GM12878 (cell line): Measurements from ENCODE around the gene TRIM13. TPM values are rescaled to one million over a fixed set of nuclear protein-coding genes. Genes with fewer than 3 reads are reported as not detected.

ENCODE experiments used
- ATAC-seq: fragments of 200-7000 bp; cut with Tn5 transposase; 3 replicates; pipeline ENCODE4 v1.9.1; 2020; ENCODE audit warnings: mild to moderate bottlenecking, moderate library complexity
- BruUV-seq: library from RNA; stranded (reverse); fragments of 400-500 nt; replicated peaks from 2 replicates; lab custom pipeline; 2021; lab: Mats Ljungman, UMichigan
- CTCF ChIA-PET: fragments of 300-600 bp; sonication (Branson Sonifier 250); formaldehyde crosslinking; extraction: SDS; loops from one replicate; lab custom pipeline; 2021; ENCODE audit warnings: inconsistent platforms; lab: Yijun Ruan, JAX
- POLR2A ChIA-PET: fragments of 350-600 bp; formaldehyde crosslinking; extraction: SDS; loops from one replicate; lab custom pipeline; 2021; ENCODE audit warnings: inconsistent platforms; lab: Charles Lee
- RAD21 ChIA-PET: fragments of 300-600 bp; sonication (Branson Sonifier 250); formaldehyde crosslinking; loops from one replicate; lab custom pipeline; 2023; ENCODE audit warnings: antibody characterized with exemption; ENCODE audit not compliant: unreplicated experiment; lab: Charles Lee
- SMC1A ChIA-PET: fragments of 300-600 bp; sonication (Branson Sonifier 250); formaldehyde crosslinking; loops from one replicate; lab custom pipeline; 2023; ENCODE audit not compliant: unreplicated experiment, uncharacterized antibody; lab: Charles Lee
- DNase-seq: peaks from one replicate; pipeline ENCODE4 v3.0.0-alpha.2; 2011; ENCODE audit warnings: low read depth, low spot score
- FAIRE-seq: peaks from 3 replicates; lab custom pipeline; 2011; peaks lifted over from hg19 to GRCh38; lab: Jason Lieb, UNC
- H2AFZ ChIP-seq: 2 replicates; pipeline ENCODE4 v1.6.0; 2011; ENCODE audit warnings: low read depth, low read length, control low read depth; ENCODE audit not compliant: control insufficient read depth
- H3K27ac ChIP-seq: 2 replicates; pipeline ENCODE4 v1.5.1; 2011; ENCODE audit warnings: control low read depth; ENCODE audit not compliant: control insufficient read depth, insufficient read depth
- H3K27me3 ChIP-seq, 2 experiments: replicated peaks in 1 of 2; 2 replicates each; pipeline versions ENCODE4 v1.6.0 to v1.6.1; 2011; ENCODE audit warnings: low read length in 1 of 2; ENCODE audit not compliant: control insufficient read depth in 2 of 2, insufficient read depth in 2 of 2
- H3K36me3 ChIP-seq, 2 experiments: 2 replicates each; pipeline ENCODE4 v1.5.1; 2011; ENCODE audit warnings: low read length in 1 of 2; ENCODE audit not compliant: control insufficient read depth in 2 of 2, insufficient read depth in 2 of 2
- H3K4me1 ChIP-seq: 2 replicates; pipeline ENCODE4 v1.6.1; 2011; ENCODE audit warnings: mild to moderate bottlenecking, low read length, moderate library complexity, mixed read lengths; ENCODE audit not compliant: control insufficient read depth, insufficient read depth
- H3K4me2 ChIP-seq: 2 replicates; pipeline ENCODE4 v1.6.0; 2011; ENCODE audit warnings: control low read depth; ENCODE audit not compliant: control insufficient read depth, insufficient read depth
- H3K4me3 ChIP-seq: fragments of 200-600 bp; sonication (generic); 2 replicates; pipeline ENCODE4 v1.5.1; 2016
- H3K79me2 ChIP-seq: 2 replicates; pipeline ENCODE4 v1.6.0; 2011; ENCODE audit warnings: low read length; ENCODE audit not compliant: control insufficient read depth, insufficient read depth
- H3K9ac ChIP-seq: 2 replicates; pipeline ENCODE4 v1.8.0; 2011; ENCODE audit warnings: low read length, control low read depth, mixed read lengths; ENCODE audit not compliant: control insufficient read depth, insufficient read depth
- H3K9me3 ChIP-seq: replicated peaks from 3 replicates; pipeline ENCODE4 v1.5.1; 2011; ENCODE audit warnings: mild to moderate bottlenecking, low read length; ENCODE audit not compliant: control insufficient read depth, insufficient read depth
- H4K20me1 ChIP-seq: 2 replicates; pipeline ENCODE4 v1.6.0; 2011; ENCODE audit not compliant: control insufficient read depth, insufficient read depth
- BRCA1 ChIP-seq: IDR thresholded peaks from 2 replicates; pipeline ENCODE4 v1.6.1; 2011; ENCODE audit warnings: low read depth, low read length, improper control_type of control experiment
- CREM ChIP-seq: IDR thresholded peaks from 2 replicates; pipeline ENCODE4 v1.6.1; 2014; ENCODE audit warnings: antibody characterized with exemption, low read depth
- EP300 ChIP-seq, 2 experiments: fragments of 150-350 bp in 1 of 2; IDR thresholded peaks; 2 replicates each; pipeline ENCODE4 v1.6.1; 2011 to 2012; ENCODE audit warnings: low read depth in 2 of 2, low read length in 2 of 2, borderline replicate concordance in 1 of 2, improper control_type of control experiment in 1 of 2, inconsistent platforms in 1 of 2; ENCODE audit not compliant: control insufficient read depth in 1 of 2
- IKZF1 ChIP-seq: fragments of 450-650 bp; conservative IDR thresholded peaks from 2 replicates; pipeline ENCODE4 v1.6.1; 2017; ENCODE audit warnings: antibody characterized with exemption, mild to moderate bottlenecking
- JUNB ChIP-seq: IDR thresholded peaks from 2 replicates; pipeline ENCODE4 v1.6.1; 2016; ENCODE audit warnings: antibody characterized with exemption, mild to moderate bottlenecking
- MAX ChIP-seq: IDR thresholded peaks from 2 replicates; pipeline ENCODE4 v1.6.1; 2012; ENCODE audit warnings: low read depth, low read length, improper control_type of control experiment
- MEF2A ChIP-seq: IDR thresholded peaks from 2 replicates; pipeline ENCODE4 v1.6.1; 2011; ENCODE audit warnings: low read depth, mild to moderate bottlenecking, low read length, moderate library complexity; ENCODE audit not compliant: insufficient read depth
- MXI1 ChIP-seq: fragments of 150-350 bp; IDR thresholded peaks from 2 replicates; pipeline ENCODE4 v1.6.1; 2011; ENCODE audit warnings: low read depth, mild to moderate bottlenecking, inconsistent platforms, low read length, improper control_type of control experiment
- MYC ChIP-seq: IDR thresholded peaks from 2 replicates; pipeline ENCODE4 v1.6.1; 2011; ENCODE audit warnings: mild to moderate bottlenecking, low read length, moderate library complexity, inconsistent platforms; ENCODE audit not compliant: insufficient read depth, insufficient replicate concordance, insufficient read length, severe bottlenecking
- NFYB ChIP-seq: IDR thresholded peaks from 2 replicates; pipeline ENCODE4 v1.6.1; 2011; ENCODE audit warnings: low read depth, mild to moderate bottlenecking, low read length, improper control_type of control experiment, moderate library complexity; ENCODE audit not compliant: insufficient read depth
- NKRF ChIP-seq: fragments of 450-650 bp; conservative IDR thresholded peaks from 2 replicates; pipeline ENCODE4 v1.6.1; 2017; ENCODE audit warnings: mild to moderate bottlenecking, moderate library complexity
- RAD51 ChIP-seq: fragments of 450-650 bp; IDR thresholded peaks from 2 replicates; pipeline ENCODE4 v1.6.1; 2016; ENCODE audit warnings: moderate library complexity, mild to moderate bottlenecking, inconsistent platforms
- SKIL ChIP-seq: fragments of 450-650 bp; IDR thresholded peaks from 2 replicates; pipeline ENCODE4 v1.6.1; 2017; ENCODE audit warnings: mild to moderate bottlenecking, low read depth, inconsistent platforms; ENCODE audit not compliant: poor library complexity, severe bottlenecking
- STAT3 ChIP-seq: IDR thresholded peaks from 2 replicates; pipeline ENCODE4 v1.6.1; 2011; ENCODE audit warnings: low read depth, low read length, improper control_type of control experiment
- ZNF24 ChIP-seq: fragments of 450-650 bp; IDR thresholded peaks from 2 replicates; pipeline ENCODE4 v1.6.1; 2017; ENCODE audit warnings: antibody characterized with exemption, mild to moderate bottlenecking
- ZZZ3 ChIP-seq: IDR thresholded peaks from 2 replicates; pipeline ENCODE4 v1.6.1; 2011; ENCODE audit warnings: low read depth; ENCODE audit not compliant: control insufficient read depth, insufficient read length
- WGBS: methylation state at CpG from one replicate; pipeline ENCODE4 v1.1.6; 2016; ENCODE audit warnings: low lambda C conversion rate; ENCODE audit not compliant: insufficient replicate concordance, insufficient coverage; ENCODE audit errors: missing lambda C conversion rate; 5-methylcytosine and 5-hydroxymethylcytosine counted together
- in situ Hi-C: fragments of 300-500 bp; cut with MboI; formaldehyde crosslinking; loops from 9 replicates; pipeline ENCODE4 v1.14.3; 2018; ENCODE audit warnings: mixed read lengths
- intact Hi-C: fragments of 100-400 bp; cut with micrococcal nuclease; formaldehyde crosslinking; loops from one replicate; pipeline ENCODE4 v1.14.2; 2022; ENCODE audit not compliant: unreplicated experiment
- polyA plus RNA-seq, 11 experiments: library from polyadenylated mRNA; depleted of rRNA in 4 of 11; unstranded in 6 of 11; stranded (reverse) in 5 of 11; fragments of >200 nt; fragmentation: Nextera tagmentation in 4 of 11; fragmentation: Illumina TruSeq in 1 of 11; extraction: Ambion mirVana in 4 of 11; extraction: Trizol in 1 of 11; gene quantifications; 1 replicate in 1 of 11; 2 replicates in 10 of 11; pipeline versions ENCODE4 v1.2.1 to v1.2.3, GENCODE V29; 2011 to 2016; ENCODE audit warnings: inconsistent platforms in 2 of 11, missing spikeins in 2 of 11, low read depth in 1 of 11
- total RNA-seq, 4 experiments: library from RNA; depleted of rRNA in 3 of 4; stranded (reverse); fragments of >200 nt in 3 of 4; fragmentation: Illumina TruSeq in 1 of 4; extraction: Trizol in 1 of 4; gene quantifications; 2 replicates each; pipeline versions ENCODE4 v1.2.1 to v1.2.3, GENCODE V29; 2013 to 2021
- TF ChIP-seq, protein P1 (sequence below): IDR thresholded peaks from 2 replicates; pipeline ENCODE4 v1.6.1; 2011; ENCODE audit warnings: low read depth, mild to moderate bottlenecking, low read length, moderate library complexity, borderline replicate concordance; ENCODE audit errors: extremely low read depth

TRIM13 gene
- total and polyA plus RNA-seq, 10 of the 15 experiments (the other 5 are each of a cell fraction or from before 2014, with no cell fraction given): 15.4 to 33.8 (median 21.0) TPM

DNA sequence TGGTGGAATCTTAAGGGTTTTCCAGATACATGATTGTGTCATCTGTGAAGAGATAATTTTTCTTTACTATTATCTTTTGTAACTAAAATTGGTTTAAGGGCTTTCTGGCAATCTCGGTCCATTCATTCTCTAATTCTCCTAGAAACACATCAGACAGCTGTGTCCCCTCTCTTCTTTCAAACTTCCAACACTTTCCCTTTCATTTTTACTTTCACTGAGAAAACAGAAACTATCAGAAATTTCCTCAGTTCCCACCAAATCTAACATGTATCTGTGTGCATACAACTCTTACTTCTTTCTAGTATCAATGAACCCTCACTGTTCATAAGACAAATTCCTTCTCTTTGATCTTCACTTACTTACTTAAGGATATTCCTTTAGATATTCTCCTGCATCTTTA, 58.6 kb downstream of the TRIM13 start:
- H3K79me2 ChIP-seq: peaks cover 39% of the 10 kb centered on the region
- H3K36me3 ChIP-seq: peaks cover 2 to 16% of the 10 kb centered on the region in 2 experiments; a peak in 3 of 4 replicates
- no TSS peak for BruUV-seq
- TF ChIP-seq RAD51: no peak
- TF ChIP-seq EP300 (IDR thresholded peaks at IDR 0.05; ENCODE audit: borderline replicate concordance in 1 of 2, control insufficient read depth in 1 of 2, low read depth in 2 of 2, low read length in 2 of 2): no peak
- TF ChIP-seq JUNB: no peak
- TF ChIP-seq SKIL: no peak
- no peak for TF ChIP-seq ZZZ3
- no peak for TF ChIP-seq NFYB
- TF ChIP-seq BRCA1: no peak
- TF ChIP-seq STAT3: no peak
- TF ChIP-seq CREM: no peak
- no peak for TF ChIP-seq ZNF24
- TF ChIP-seq MYC: no peak
- TF ChIP-seq, protein P1, sequence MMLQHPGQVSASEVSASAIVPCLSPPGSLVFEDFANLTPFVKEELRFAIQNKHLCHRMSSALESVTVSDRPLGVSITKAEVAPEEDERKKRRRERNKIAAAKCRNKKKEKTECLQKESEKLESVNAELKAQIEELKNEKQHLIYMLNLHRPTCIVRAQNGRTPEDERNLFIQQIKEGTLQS: no peak
- no peak for TF ChIP-seq MEF2A
- no peak for TF ChIP-seq MXI1
- TF ChIP-seq IKZF1: no peak
- TF ChIP-seq MAX: no peak
- TF ChIP-seq NKRF: no peak
- no peak overlapping the region for H3K4me2 ChIP-seq
- 89% methylated on average over 1 of the region's 1 CpG for WGBS
- no peak overlapping the region for H3K27ac ChIP-seq
- ChIA-PET POLR2A (no interaction called here), SMC1A (no interaction called here), CTCF (interaction anchor here (1.3 kb wide), 1 partner anchor 58 kb away, joined by 3 read pairs; the partner anchor contains the start of gene TRIM13), RAD21 (no interaction called here)
- no peak overlapping the region for H2AFZ ChIP-seq
- in situ Hi-C loops: no loop called here
- H3K4me3 ChIP-seq: no peak overlapping the region
- H3K27me3 ChIP-seq: no peaks in the 10 kb centered on the region
- FAIRE-seq (peak; percentile 38), ATAC-seq (peak; percentile 6; the same call in 2 of the 3 replicates), DNase-seq (no peak)
- H3K9me3 ChIP-seq: no peaks in the 10 kb centered on the region; the same call in 1 of the 3 replicates
- no peaks in the 10 kb centered on the region for H4K20me1 ChIP-seq
- intact Hi-C loops: no loop called here
- no peak overlapping the region for H3K9ac ChIP-seq
- peaks cover 11% of the 10 kb centered on the region; the same call in 1 of the 2 replicates for H3K4me1 ChIP-seq
